ACHN (cell line): Measurements from ENCODE around the gene CPLX1.
"Not testable (repeated sequence)": the region's sequence is repeated elsewhere in the genome, so short reads cannot be mapped to it uniquely, and the experiment has no call there.

Source experiments
- DNase-seq: peaks from one replicate; pipeline ENCODE4 v3.0.0-alpha.2; 2015
- in situ Hi-C: cut with HindIII; loops from 2 replicates; pipeline ENCODE4 v1.10.0; 2017; ENCODE audit warnings: low sequenced_read_pairs, low pct_ligation_motif_present, low pct_unique_long_range_greater_than_20kb

CPLX1 gene

GRCh38 chr4:769511-769910, 56.4 kb downstream of the CPLX1 start:
- in situ Hi-C loops: no loop called here
- no peak for DNase-seq

GRCh38 chr4:768995-769394, 56.9 kb downstream of the CPLX1 start:
- DNase-seq: no peak
- in situ Hi-C loops: no loop called here

GRCh38 chr4:768076-768475, 57.9 kb downstream of the CPLX1 start:
- in situ Hi-C loops: no loop called here
- DNase-seq: no peak

- no peak for DNase-seq
- in situ Hi-C loops: no loop called here
Observed at GRCh38 chr4:766559-767283, 59.2 kb downstream of the CPLX1 start.

- in situ Hi-C loops: no loop called here
- DNase-seq: no peak
Observed at GRCh38 chr4:766152-766515, 59.8 kb downstream of the CPLX1 start.

- in situ Hi-C loops: no loop called here
Observed at GRCh38 chr4:764405-765169, 61.3 kb downstream of the CPLX1 start.

GRCh38 chr4:763922-764321, 62.0 kb downstream of the CPLX1 start:
- DNase-seq: no peak
- in situ Hi-C loops: no loop called here

More at GRCh38 chr4:764405-765169, 61.3 kb downstream of the CPLX1 start:
- no peak for DNase-seq

GRCh38 chr4:763191-763810, 62.6 kb downstream of the CPLX1 start:
- in situ Hi-C loops: no loop called here
- DNase-seq: no peak

GRCh38 chr4:762211-763190, 63.4 kb downstream of the CPLX1 start:
- in situ Hi-C loops: no loop called here
- DNase-seq: no peak

- no peak for DNase-seq
- in situ Hi-C loops: no loop called here
Observed at GRCh38 chr4:761739-762138, 64.2 kb downstream of the CPLX1 start.

GRCh38 chr4:761086-761485, 64.8 kb downstream of the CPLX1 start:
- in situ Hi-C loops: no loop called here
- DNase-seq: no peak

GRCh38 chr4:760616-761015, 65.3 kb downstream of the CPLX1 start:
- DNase-seq: no peak
- in situ Hi-C loops: no loop called here

GRCh38 chr4:759810-760209, 66.1 kb downstream of the CPLX1 start:
- in situ Hi-C loops, DNase-seq: not testable (repeated sequence)

GRCh38 chr4:757111-757510, 68.8 kb downstream of the CPLX1 start:
- no peak for DNase-seq
- in situ Hi-C loops: no loop called here

GRCh38 chr4:754221-755120, 71.5 kb downstream of the CPLX1 start:
- DNase-seq: no peak
- in situ Hi-C loops: no loop called here

- in situ Hi-C loops: not testable (repeated sequence)
Observed at GRCh38 chr4:753186-753585, 72.7 kb downstream of the CPLX1 start.

GRCh38 chr4:752196-752861, 73.6 kb downstream of the CPLX1 start:
- DNase-seq: no peak
- in situ Hi-C loops: no loop called here

More at GRCh38 chr4:753186-753585, 72.7 kb downstream of the CPLX1 start:
- DNase-seq: not testable (repeated sequence)
